IPS DF 6.9 (cell line): Measurements from ENCODE around the gene PTPN20.

Source experiments
- DNase-seq: peaks from one replicate; pipeline ENCODE4 v3.0.0-alpha.2; 2013; ENCODE audit warnings: low read depth, low spot score
- H3K27ac ChIP-seq: one replicate; pipeline ENCODE4 v1.5.1; 2013; ENCODE audit warnings: low read length, control low read depth
- H3K27me3 ChIP-seq: 2 replicates; pipeline ENCODE4 v1.6.1; 2013; ENCODE audit warnings: mild to moderate bottlenecking, low read length; ENCODE audit not compliant: control insufficient read depth, insufficient read depth
- H3K36me3 ChIP-seq: 2 replicates; pipeline ENCODE4 v1.6.1; 2013; ENCODE audit warnings: low read length; ENCODE audit not compliant: control insufficient read depth, insufficient read depth
- H3K4me1 ChIP-seq: 2 replicates; pipeline ENCODE4 v1.6.1; 2013; ENCODE audit warnings: low read length; ENCODE audit not compliant: control insufficient read depth, insufficient read depth
- H3K4me3 ChIP-seq: 2 replicates; pipeline ENCODE4 v1.5.1; 2013; ENCODE audit warnings: mild to moderate bottlenecking, low read length
- H3K9me3 ChIP-seq: 2 replicates; pipeline ENCODE4 v1.6.1; 2013; ENCODE audit warnings: low read length, inconsistent platforms; ENCODE audit not compliant: control insufficient read depth, insufficient read depth
- WGBS: extraction: QIAGEN DNeasy Blood & Tissue Kit; methylation state at CpG from one replicate; pipeline ENCODE4 v1.1.7; 2013; ENCODE audit warnings: mixed read lengths, missing lambda C conversion rate; ENCODE audit not compliant: insufficient read length, insufficient coverage; 5-methylcytosine and 5-hydroxymethylcytosine counted together

The PTPN20 gene

DNA sequence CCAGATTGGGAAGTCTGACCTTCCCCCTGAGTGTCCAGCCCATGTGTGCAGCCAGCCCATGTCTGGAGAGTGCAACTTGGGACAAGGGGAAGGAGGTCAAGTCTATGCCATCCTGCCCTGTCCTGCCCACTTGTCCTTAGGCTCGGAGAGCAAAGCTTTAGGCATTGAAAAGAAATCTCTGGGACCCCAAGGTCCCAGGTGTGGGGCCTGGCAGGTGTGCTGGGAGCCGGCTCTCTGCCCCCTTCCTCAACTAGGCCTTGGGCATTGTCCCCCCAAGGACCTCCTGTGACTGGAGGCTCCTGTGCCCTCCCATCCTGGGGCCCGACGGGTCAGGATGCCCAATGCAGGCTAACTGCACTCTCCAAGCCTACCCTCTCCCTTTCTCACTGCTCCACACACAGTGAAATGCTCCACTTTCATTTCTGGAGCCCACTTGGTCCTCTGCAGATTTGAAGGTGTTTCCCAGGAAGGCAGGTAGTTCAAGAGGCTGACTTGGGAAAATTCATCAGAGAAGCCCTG, 124.7 kb downstream of the PTPN20 start:
- Histone ChIP-seq H3K36me3 (no peaks in the 10 kb centered on the region), H3K4me3 (no peak overlapping the region), H3K4me1 (no peaks in the 10 kb centered on the region), H3K9me3 (no peaks in the 10 kb centered on the region), H3K27ac (no peak overlapping the region), H3K27me3 (no peaks in the 10 kb centered on the region)
- WGBS: no CpG with 5 or more reads among the region's 4 CpGs
- no peak for DNase-seq

DNA sequence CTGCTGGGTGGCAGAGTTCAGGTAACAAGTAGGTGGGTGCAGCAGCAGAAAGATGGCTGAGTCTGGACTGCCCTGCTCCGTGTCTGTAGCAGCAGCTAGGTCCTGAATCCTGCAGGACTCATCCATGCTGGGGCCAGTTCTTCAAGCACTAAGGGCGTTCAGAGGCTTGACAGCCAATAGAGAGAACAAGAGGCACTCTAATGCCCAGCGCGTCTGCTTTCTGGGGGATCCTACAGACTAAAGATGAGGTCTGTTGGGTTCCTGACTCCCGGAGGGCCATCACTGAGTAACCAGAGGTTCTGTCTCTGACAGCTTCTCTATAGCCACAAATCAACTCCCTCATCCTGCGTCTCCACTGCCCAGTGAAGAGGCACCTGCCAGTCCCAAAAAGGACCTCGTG, 125.5 kb downstream of the PTPN20 start:
- WGBS: no CpG with 5 or more reads among the region's 7 CpGs
- H3K9me3 ChIP-seq: no peaks in the 10 kb centered on the region
- no peak overlapping the region for H3K4me3 ChIP-seq
- H3K4me1 ChIP-seq: no peaks in the 10 kb centered on the region
- no peaks in the 10 kb centered on the region for H3K36me3 ChIP-seq
- DNase-seq: no peak
- H3K27ac ChIP-seq: no peak overlapping the region
- no peaks in the 10 kb centered on the region for H3K27me3 ChIP-seq

DNA sequence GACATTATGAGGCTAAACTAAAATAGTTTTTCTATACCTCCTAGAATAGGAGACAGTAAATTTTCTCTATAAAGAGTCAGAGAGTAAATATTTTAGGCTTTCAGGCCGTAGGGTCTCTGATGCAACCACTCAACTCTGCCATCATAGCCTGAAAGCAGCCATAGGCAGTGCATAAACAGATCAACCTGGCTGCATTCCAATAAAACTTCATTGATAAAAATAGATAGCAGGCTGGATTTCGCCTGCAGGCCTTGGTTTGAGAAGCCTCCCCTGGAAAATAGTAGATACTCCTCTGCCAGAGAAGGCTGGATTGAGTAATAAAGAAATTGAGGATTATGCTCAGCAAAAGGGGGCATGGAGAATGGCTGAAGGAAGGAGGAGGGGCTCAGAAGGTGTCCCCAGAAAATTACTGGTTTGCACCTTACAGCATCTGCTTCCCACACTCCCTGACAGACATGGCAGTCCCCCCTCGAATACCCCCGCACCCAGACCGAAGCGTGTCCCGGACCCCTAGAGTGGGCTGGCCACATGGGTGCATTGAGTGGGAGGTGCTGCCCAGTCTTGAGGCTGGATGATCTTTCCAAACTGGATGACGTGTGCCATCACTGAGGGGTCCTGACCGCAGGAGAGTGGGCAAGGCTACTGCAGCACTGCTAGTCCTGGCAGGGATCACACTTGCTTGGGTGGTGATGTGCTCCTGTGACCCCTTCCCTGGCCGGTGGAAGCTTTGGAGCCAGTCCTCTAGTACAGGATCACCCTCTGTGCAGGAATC, 126.6 kb downstream of the PTPN20 start:
- H3K4me3 ChIP-seq: no peak overlapping the region
- no peak for DNase-seq
- WGBS: no CpG with 5 or more reads among the region's 10 CpGs
- no peaks in the 10 kb centered on the region for H3K4me1 ChIP-seq
- H3K9me3 ChIP-seq: no peaks in the 10 kb centered on the region
- no peaks in the 10 kb centered on the region for H3K36me3 ChIP-seq
- H3K27ac ChIP-seq: no peak overlapping the region
- no peaks in the 10 kb centered on the region for H3K27me3 ChIP-seq

DNA sequence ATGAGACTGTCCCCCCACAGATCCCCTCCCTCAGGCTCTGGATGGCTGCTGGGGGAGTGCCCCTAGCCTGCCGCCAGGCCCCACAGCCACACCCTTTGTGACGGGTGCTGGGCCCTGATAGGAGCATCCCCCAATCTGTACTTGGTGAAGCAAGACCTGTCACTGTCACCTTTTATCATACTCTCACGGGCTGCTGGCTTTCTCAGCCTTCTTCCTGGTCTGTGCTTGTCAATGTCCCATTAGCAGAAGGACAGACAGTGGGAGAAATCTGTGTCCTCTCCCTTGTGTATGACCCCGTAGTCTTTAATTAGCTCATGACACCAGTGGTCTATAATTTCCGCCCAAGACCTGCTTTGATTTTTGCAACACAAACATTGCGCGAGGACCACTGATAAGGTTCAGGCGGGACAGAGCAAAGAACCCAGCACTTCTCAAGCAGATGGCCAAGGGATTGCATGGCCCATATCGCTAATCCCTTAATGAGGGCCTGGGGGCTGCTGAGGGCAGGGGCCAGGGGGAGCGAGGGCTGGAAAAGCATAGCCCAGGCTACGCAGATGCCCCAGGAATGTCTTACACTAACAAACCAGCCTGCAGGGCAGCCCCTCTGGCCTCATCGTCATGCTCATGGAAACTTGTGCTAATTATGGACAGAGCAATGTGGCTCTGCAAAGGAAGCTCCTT, 127.8 kb downstream of the PTPN20 start:
- Histone ChIP-seq H3K27ac (no peak overlapping the region), H3K27me3 (no peaks in the 10 kb centered on the region), H3K4me3 (no peak overlapping the region), H3K4me1 (no peaks in the 10 kb centered on the region), H3K9me3 (no peaks in the 10 kb centered on the region), H3K36me3 (no peaks in the 10 kb centered on the region)
- no peak for DNase-seq
- no CpG with 5 or more reads among the region's 12 CpGs for WGBS

DNA sequence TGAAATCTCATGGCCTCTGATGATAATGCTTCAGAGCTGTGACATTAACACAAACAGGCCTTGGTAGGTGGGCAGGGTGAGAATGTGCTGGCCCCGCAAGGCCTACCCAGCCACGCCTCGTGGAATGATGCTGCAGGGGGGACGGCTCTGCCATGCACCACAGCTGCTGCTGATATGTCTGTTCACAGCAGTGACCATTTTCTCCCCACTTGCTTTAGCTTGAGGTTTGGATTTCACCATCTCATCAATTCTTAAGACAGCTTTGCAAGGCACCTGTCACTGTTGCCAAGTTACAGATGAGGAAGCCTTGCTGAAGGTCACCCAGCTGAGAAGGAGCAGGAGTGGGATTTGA, 128.3 kb downstream of the PTPN20 start:
- Histone ChIP-seq H3K4me3 (no peak overlapping the region), H3K36me3 (no peaks in the 10 kb centered on the region), H3K27ac (no peak overlapping the region), H3K9me3 (no peaks in the 10 kb centered on the region), H3K4me1 (no peaks in the 10 kb centered on the region), H3K27me3 (no peaks in the 10 kb centered on the region)
- no CpG with 5 or more reads among the region's 4 CpGs for WGBS
- DNase-seq: no peak

DNA sequence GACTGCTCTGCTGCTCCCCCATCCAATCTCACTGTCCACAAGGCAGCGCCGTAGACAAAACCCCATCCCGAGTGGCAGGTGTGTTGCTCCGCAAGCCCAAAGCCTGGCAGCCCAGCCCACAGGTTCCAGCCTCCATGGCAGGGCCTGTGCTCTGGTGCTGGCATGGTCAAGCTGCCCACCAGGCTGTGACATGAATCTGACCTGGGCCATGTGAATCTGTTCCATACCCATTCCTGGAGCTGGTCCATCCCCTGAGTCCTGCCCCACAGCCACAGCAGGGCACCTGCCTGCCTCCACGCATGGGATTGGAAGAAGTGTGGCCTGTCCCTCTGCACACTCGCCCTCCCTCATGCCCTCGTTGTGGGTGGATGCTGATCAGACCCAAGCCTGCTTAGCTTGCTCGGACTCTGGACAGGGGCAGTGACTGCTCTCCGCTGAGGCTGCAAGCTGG, 128.8 kb downstream of the PTPN20 start:
- DNase-seq: no peak
- no peaks in the 10 kb centered on the region for H3K36me3 ChIP-seq
- no CpG with 5 or more reads among the region's 9 CpGs for WGBS
- H3K9me3 ChIP-seq: no peaks in the 10 kb centered on the region
- H3K4me3 ChIP-seq: no peak overlapping the region
- H3K4me1 ChIP-seq: no peaks in the 10 kb centered on the region
- H3K27ac ChIP-seq: no peak overlapping the region
- H3K27me3 ChIP-seq: no peaks in the 10 kb centered on the region

DNA sequence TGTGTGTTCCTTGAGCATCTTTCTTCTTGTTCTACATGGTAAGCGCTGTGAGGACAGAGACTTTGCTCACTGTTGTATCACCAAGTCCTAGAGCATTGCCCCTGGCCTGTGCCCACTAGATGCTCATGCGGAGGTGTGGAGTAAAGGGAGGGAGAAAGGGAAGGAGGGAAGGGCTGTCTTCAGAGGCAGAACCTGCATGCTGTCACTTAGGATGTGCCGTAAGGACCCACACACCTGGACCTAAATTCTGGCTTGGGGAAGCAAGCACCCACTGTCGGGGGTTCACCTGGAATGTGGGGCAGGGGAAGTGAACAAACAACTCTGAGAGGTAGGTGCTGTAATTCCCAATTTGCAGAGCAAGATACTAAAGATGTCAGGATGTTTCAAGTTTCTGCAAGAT, 129.5 kb downstream of the PTPN20 start:
- DNase-seq: no peak
- Histone ChIP-seq H3K4me3 (no peak overlapping the region), H3K9me3 (no peaks in the 10 kb centered on the region), H3K27ac (no peak overlapping the region), H3K4me1 (no peaks in the 10 kb centered on the region), H3K27me3 (no peaks in the 10 kb centered on the region), H3K36me3 (no peaks in the 10 kb centered on the region)
- WGBS: no CpG with 5 or more reads among the region's 4 CpGs

DNA sequence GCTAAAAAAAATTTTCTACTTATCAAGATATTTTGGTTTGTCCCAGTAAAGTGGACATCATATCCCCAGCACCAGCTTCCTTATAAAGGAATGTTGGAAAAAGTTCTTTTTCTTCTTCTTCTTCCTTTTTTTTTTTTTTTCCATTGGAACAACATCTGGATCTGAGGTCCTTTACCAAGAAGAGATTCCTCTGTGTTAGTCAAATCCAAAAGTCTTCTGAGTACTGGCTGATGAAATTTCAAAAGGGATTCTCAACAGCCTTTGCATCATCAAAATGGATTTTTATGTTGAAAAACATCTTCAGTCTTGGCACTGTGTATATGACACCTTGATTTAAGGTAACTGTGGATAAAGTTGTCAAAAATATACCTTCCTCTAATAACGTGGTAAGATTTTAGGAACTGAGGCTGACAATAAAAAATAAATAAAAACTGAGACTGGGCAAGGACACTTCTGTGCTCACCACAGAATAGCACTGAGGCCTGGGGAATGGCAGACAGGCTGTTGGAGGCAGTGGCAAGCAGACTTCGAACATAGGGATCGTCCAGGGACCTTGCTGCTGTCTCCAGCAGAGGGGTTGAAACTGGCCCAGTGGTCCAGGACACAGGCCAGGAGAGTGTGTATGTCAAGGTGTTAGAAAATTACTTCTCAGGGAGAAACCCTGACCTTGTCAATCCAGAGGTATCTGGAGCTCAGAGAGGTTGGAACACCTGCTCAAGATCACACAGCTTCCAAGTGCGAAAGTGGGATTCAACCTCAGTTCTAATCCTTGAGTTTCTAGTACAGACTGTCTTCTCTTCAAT, 130.4 kb downstream of the PTPN20 start:
- H3K9me3 ChIP-seq: no peaks in the 10 kb centered on the region
- no peak overlapping the region for H3K27ac ChIP-seq
- no peaks in the 10 kb centered on the region for H3K27me3 ChIP-seq
- no peak for DNase-seq
- no peaks in the 10 kb centered on the region for H3K4me1 ChIP-seq
- WGBS: no CpG with 5 or more reads among the region's 4 CpGs
- no peaks in the 10 kb centered on the region for H3K36me3 ChIP-seq
- H3K4me3 ChIP-seq: no peak overlapping the region

DNA sequence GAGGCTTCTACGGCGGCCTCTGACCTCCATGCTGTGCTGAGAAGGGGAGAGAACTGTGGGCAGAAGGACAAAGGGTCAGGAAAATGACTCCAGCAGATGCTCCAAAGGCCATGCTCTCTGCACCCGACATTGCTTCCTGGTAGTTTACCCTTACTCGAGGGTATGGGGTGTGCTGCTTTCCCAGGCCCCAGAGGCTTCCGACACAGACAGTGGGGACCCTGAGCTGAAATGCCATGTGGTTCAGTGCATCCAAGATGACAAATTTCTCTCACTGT, 130.9 kb downstream of the PTPN20 start:
- no peaks in the 10 kb centered on the region for H3K27me3 ChIP-seq
- H3K9me3 ChIP-seq: no peaks in the 10 kb centered on the region
- no CpG with 5 or more reads among the region's 5 CpGs for WGBS
- no peak overlapping the region for H3K4me3 ChIP-seq
- DNase-seq: no peak
- no peaks in the 10 kb centered on the region for H3K4me1 ChIP-seq
- H3K27ac ChIP-seq: no peak overlapping the region
- no peaks in the 10 kb centered on the region for H3K36me3 ChIP-seq

DNA sequence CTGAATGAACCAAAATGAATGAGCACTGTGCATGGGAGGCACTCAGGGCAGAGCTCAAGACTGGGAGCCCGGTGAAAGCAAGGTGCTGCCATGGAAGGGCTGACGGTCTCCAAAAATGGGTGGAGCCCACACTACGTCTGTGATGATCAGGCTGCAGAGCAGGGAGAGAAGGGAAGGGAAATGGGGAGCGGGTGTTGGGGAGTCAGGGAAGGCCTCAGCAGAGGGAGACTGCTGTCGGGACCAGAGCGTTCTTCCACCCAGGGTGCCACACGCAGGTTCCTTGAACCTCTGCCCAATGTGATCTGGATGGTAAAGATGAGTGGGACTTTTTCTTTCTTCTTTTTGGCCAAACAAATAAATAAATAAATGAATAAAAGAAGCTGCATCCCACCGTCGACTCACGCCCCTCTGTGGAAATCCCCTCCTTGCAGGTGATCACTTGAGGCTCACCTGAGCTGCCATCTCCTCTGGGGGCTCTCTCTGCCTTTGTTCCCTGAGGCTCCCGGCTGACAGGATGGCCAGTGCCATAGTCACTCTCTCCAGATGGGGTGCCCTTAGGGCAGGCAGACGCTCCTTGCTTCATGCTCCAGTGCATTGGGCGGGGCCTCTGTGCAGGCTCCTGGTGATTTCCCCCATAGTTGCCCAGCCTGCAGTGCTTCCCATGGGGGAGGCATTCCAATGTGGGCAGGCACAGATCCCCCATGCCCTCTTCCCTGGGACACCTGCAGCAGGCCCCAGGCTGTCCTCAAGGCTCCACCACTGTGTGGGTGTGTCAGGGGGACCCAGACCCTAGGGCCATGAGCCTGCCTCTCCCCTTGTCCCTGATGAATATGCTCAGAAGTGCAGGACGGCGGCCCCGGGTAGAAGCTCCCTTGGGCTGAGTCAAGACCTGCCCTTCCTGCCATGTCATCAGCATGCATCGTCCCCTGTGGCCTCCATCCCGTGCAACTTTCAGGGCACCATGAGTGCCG, 131.8 kb downstream of the PTPN20 start:
- H3K27me3 ChIP-seq: no peaks in the 10 kb centered on the region
- no peak for DNase-seq
- no peak overlapping the region for H3K27ac ChIP-seq
- no CpG with 5 or more reads among the region's 19 CpGs for WGBS
- H3K9me3 ChIP-seq: no peaks in the 10 kb centered on the region
- H3K4me1 ChIP-seq: no peaks in the 10 kb centered on the region
- H3K36me3 ChIP-seq: no peaks in the 10 kb centered on the region
- no peak overlapping the region for H3K4me3 ChIP-seq
